D721Med (cell line): ENCODE data around the gene NFU1.

Experiments
- DNase-seq: peaks from one replicate; pipeline ENCODE4 v3.0.0; 2011; ENCODE audit warnings: low spot score; ENCODE audit not compliant: insufficient read length
- FAIRE-seq: peaks from 2 replicates; lab custom pipeline; 2011; peaks lifted over from hg19 to GRCh38; lab: Jason Lieb, UNC
- TF ChIP-seq, protein P1 (sequence below): IDR thresholded peaks from 2 replicates; pipeline ENCODE4 v1.5.1; 2012; ENCODE audit warnings: mild to moderate bottlenecking, control low read depth; ENCODE audit not compliant: insufficient read depth; ENCODE audit errors: missing control alignments

The NFU1 gene

DNA sequence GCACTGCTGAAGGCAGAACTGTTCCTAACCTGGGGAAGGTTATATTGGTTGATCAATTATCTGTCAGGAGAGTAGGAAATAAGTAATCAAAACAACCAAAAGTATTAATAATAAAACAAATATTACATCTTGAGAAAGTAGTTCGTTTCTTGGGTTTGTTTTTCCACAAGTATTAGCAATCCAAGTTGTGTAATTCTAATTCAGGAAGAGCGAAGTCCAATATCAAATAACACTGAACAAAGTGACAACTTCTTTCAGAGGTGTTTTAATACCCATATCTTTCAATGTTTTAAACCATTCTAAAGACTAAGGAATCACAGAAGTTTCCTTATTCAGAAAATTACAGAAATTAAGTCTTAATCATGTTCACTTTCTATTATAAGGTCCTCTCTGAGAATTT, 34.6 kb upstream of the NFU1 start:
- FAIRE-seq (no peak), DNase-seq (no peak)
- TF ChIP-seq, protein P1, sequence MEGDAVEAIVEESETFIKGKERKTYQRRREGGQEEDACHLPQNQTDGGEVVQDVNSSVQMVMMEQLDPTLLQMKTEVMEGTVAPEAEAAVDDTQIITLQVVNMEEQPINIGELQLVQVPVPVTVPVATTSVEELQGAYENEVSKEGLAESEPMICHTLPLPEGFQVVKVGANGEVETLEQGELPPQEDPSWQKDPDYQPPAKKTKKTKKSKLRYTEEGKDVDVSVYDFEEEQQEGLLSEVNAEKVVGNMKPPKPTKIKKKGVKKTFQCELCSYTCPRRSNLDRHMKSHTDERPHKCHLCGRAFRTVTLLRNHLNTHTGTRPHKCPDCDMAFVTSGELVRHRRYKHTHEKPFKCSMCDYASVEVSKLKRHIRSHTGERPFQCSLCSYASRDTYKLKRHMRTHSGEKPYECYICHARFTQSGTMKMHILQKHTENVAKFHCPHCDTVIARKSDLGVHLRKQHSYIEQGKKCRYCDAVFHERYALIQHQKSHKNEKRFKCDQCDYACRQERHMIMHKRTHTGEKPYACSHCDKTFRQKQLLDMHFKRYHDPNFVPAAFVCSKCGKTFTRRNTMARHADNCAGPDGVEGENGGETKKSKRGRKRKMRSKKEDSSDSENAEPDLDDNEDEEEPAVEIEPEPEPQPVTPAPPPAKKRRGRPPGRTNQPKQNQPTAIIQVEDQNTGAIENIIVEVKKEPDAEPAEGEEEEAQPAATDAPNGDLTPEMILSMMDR: no peak

DNA sequence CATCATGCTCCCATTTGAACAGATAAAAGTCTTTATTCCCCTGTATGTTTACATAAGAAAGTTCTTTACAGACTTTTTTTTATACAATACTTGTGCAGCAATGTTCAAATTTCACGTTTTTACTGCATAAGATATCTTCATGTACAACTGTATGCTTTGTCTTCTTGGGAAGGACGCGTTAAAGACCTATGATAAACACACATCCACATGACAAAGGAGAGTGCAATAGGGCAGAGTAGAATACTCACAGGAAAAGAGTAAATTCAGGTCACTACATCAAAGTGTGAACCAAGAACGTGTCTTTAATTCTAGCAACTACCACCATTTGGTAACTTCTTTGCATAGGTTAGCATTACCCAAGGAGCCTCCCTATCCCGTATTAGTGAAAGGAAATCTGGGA, 33.7 kb upstream of the NFU1 start:
- FAIRE-seq: no peak
- no peak for DNase-seq
- TF ChIP-seq, protein P1: no peak

DNA sequence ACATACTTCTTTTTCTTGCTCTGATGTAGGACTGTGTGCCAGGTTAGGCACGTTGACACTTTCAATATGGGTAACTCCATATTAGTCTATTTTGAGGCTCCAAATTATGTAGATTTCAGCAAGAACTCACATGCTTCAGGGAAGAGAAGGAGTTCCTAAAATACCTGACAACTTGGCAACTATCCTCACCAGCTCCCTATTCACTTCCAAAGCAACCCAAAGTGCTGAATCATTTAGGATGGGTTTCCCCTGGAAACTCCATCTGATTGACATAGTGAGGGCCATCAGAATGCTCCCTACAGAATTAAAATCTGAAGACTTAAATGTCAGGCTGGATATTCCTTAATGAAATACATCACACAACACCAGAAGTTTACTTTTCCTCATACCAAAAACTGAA, 32.5 kb upstream of the NFU1 start:
- FAIRE-seq: no peak
- TF ChIP-seq, protein P1: no peak
- no peak for DNase-seq

DNA sequence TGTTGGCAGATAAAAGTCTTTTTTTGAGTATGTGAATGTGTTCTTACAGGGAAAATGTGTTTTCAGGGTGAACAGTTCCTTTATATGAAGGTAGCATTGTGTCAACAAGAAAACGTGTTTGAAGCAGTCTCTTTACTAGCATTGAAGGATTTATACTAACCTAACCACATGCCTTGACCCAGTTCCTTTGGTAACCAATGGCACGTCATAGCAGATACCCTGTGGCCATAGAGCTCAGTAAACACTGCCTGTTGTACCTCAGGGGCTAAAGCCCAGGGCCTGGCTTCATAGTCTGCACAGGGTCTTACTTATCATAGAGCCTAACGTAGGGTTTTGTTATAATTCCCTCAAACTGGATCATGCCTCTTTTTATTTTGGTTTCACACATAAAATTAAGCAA, 32.1 kb upstream of the NFU1 start:
- TF ChIP-seq, protein P1: no peak
- no peak for DNase-seq

DNA sequence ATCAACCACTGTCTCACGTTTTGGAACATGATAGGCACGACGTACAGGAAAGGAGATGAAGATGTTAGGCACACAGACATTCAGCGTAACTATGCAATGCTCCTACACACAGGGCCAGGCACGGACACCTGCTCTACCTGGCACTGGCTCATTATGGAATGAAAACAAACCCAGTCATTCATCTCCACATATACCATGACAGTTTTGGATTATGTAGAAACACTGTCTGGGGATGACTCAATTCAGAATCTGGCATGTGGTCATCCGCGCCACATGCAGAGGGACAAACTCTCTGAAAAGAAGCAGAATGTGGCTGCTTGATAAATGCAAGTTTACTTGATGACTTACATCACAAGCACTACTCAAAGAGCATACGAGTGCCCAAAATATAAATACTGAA, 29.5 kb upstream of the NFU1 start:
- FAIRE-seq: no peak
- DNase-seq: no peak
- TF ChIP-seq, protein P1: no peak

More for the DNA sequence above, 32.1 kb upstream of the NFU1 start:
- no peak for FAIRE-seq

DNA sequence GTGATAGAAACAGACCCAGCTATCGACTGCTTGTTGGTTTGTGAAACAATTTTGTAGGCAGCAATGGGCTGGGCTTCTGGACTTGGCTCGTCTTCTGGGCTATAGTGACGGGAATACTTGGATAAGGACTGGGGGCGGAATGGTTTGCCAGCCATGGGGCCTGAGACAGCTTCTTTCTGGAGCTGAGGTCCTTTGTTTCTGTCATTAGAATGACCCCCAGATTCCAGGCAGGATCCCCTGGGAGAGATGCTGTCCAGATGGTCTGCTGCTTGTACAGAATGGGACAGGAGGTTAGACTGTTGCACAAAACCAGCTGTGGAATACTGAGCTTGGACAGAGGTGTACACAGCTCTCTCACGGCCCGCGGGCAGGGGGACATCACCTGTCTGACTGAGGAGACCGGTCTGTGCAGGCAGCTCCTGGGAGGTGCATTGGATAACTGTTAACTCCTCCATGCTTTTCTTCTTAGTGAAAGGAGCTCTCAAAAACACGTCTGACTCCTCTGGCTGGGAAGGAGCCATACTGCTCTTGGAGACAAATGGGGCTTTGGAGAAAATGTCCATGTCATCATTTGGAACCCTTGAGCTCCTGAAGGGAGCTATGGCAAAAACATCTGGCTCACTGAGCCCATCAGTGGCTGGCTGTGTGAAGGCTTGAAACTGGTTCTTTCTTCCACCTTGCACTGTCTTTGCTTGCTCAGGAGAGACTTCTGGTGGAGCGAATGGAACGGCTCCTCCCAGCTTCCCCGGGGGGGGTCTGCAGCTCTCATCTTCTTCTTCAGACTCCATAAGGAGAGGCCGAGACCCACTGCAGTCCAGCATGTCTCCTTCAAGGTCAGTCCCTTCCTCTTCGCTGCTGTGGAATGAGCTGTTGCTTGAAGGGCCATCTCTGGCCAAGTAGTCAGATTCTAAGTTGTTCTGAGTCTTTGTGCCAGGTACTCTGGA, 28.6 kb upstream of the NFU1 start:
- FAIRE-seq (no peak), DNase-seq (no peak)
- TF ChIP-seq, protein P1: no peak

DNA sequence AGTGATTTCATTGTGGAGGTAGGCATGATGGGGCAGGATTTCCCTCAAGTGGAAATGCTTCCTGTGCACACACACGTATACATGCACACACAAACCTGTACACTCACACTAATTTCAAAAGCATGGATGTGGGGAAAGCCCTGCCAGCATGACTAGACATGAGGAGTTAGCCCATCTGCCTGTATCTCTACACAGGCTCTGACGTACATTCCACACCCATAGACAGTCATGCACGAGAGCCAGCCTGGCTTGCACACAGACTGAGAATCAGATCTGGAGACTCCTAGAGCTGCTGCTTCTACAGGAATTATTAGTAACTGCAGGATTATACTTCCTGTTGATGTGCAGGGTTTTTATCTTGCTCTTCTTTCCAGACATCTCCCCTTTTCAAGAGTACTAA, 27.3 kb upstream of the NFU1 start:
- TF ChIP-seq, protein P1: no peak
- FAIRE-seq: no peak
- no peak for DNase-seq
